GM21526 (cell line): ENCODE results near the gene MBNL1.
"Not testable (repeated sequence)": the region's sequence is repeated elsewhere in the genome, so short reads cannot be mapped to it uniquely, and the experiment has no call there.

Experiments
- ATAC-seq: cut with Tn5 transposase; IDR thresholded peaks from one replicate; pipeline ENCODE4 v1.9.1; 2021; ENCODE audit warnings: moderate library complexity; ENCODE audit not compliant: unreplicated experiment, low FRiP score

The MBNL1 gene

GRCh38 chr3:152315623-152316022, 46.9 kb downstream of the MBNL1 start:
- no peak for ATAC-seq

DNA sequence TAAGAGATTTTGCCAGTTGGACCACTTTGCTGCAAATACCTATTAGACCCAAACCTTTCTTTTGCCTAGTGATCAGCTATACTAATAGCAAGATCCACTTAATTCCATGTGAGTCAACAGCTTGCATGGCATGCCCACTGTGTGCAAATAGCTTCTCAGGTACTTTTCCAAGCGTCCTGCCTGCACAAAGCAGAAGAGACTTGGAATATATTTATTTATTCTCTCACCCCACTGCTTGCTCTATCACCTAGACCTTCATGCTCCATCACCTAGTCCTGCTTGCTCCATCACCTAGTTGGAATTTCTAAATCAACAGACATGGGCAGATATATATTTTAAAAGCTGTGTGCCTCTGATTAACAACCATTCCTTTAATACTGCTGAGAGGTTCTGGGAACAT, 47.6 kb downstream of the MBNL1 start:
- no peak for ATAC-seq

GRCh38 chr3:152317184-152317583, 48.5 kb downstream of the MBNL1 start:
- no peak for ATAC-seq

DNA sequence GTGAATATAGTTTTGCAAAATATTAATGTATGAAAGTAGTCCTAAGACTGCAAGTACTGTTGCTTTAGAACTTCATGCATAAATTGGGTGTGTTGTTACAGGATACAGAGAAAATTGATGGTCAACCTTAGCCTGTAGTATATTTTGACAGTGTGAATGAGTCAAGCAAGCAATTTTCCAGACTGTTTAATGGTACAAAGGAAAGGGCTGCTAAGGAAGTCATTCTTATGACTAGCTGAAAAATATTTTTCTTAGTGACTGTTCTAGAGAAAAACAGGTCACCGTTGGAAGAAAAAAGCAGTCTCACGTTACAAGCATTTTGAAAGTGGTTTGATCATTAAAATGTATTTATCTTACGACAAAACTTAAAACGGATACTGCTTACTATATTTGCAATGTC, 49.2 kb downstream of the MBNL1 start:
- no peak for ATAC-seq

DNA sequence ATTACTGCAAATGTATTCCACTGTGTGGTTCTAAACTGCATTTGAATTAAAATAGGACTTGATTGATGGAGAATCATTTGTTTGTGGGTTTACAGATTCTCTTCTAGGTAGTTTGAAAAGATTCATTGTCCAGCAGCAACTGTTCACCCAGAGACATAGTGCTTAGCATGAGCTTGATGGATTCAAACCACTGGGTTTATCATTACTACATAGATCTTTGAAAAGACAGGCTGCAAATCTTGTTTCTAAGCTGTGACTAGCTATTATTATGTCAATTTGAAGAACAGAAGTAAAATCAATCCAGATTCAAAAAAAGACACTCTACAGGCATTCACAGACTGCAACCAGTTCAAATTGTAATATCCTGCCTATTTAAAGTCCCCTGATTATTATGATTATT, 49.8 kb downstream of the MBNL1 start:
- no peak for ATAC-seq

DNA sequence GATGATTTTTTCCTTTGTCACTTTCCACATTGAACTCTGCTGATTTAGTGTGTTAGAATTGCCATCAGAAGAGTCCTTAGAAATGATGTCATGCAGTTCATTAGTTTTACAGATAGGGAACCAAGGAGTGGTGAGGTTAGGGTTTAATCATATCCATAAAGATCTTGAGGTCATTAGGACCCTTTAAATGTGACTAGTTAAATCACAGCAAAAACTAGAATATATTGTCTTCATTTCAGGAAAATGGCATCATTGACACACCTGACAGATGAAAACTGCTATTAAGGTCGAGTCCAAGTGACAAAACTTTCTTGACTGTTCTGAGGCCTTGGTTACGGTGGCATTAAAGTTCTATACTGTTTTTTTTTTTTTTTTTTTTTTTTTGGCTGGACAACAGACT, 50.5 kb downstream of the MBNL1 start:
- no peak for ATAC-seq

DNA sequence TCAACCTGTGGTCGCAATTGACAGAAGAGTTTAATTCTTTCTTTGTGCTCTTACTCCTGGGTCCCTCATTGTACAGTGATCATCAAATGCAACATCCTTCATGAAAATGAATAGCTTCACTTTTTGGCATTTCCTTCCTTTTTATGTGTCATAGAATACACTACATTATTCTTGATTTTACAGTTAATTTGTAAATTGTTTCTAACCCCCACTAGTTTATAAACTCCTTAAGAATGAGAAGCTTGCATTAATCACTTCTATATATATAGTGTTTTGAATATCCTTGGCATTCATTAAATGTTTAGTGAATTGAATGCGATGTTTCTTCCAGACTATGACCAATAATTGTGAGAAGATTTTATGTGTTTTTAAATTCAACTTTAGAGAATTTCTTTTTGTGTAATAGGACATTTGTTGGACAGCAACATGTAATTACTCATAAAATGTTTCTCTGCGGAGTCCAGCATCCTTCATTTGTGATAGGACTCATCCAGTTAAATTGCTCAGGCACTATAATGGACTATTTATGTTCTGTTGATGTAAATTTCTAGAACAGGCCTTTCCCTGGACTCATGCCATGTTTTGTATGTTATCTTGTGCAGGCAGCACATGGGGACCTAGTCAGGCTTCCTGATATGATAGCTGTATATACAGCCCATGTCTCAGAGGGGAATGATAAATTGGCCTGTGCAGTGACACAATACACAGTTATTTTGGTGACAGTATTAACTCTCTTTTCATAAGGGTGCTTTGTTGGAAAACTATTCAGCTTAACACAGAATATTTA, 51.3 kb downstream of the MBNL1 start:
- ATAC-seq = no peak

DNA sequence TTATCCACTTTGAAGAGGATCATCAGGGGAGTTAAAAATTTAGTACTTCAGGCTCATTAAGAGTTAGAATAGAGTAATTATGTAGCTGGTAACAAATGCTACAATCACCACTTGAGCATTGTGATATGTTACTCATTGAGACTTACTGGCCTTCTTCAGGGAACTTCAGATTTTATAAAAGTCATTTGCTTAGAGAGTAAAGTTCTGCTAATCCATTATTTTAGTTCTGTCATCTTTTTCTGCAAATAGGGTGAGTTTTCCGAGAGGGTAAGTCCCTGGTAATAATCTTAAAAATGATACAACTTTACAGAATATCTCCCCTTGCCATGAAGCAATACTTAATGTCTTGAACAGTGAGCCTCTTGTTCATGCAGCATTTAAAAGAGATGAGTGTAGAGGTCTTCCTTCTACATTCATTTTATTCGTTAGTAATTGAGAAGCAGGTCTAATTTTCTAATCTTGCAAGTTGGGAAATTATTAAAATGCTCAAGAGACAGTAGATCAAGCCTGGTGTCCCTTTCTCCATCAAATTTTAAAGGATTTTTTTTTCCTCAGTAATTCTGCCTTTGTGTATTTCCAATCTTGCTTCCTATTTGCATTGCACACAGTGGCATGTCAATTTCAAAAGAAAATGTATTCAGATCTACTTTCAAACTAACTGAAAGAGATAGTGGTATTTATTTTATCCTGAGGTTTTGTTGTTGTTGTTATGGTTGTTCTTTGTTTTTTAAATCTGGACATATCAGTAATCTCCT, 52.6 kb downstream of the MBNL1 start:
- ATAC-seq = no peak

GRCh38 chr3:152321955-152322377, 53.2 kb downstream of the MBNL1 start:
- no peak for ATAC-seq

DNA sequence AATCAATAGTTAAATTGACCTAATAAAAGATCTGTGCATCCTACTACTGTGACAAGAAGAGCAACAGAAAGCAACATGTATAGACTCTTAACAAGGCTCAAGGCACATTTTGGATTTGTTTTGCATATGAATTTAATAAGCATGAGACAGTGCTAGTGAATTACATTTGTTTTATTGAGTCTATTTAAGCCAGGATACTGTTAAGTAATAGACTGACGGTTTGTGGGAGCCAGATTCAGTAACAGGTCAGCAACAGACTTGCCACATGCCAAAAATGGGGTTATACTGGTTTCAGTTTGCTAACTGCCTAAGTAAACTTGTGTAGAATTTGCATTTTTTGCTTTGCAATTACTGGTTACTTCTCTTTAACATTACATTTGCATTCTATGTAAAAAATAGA, 54.0 kb downstream of the MBNL1 start:
- ATAC-seq = peak; percentile 43

DNA sequence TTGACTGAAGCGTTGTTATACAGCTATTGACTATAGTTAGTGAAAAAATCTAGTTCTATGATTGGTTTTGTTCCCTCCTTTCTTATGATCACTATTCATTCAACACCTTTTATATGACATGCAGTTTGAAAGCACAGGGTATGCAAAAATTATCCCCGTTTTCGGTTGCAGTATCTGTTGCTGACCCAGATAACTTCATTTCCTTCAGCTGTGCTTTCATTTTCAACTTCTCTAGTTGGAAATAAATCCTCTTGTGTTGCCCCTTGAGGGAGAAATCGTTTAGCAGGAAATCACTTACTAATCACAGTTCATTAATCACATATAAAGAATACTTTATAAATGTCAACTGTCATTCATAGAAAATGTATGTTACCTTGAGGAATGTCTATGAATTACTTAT, 55.1 kb downstream of the MBNL1 start:
- peak; percentile 72 for ATAC-seq

- ATAC-seq = no peak
Observed at GRCh38 chr3:152325136-152325535, 56.4 kb downstream of the MBNL1 start.

- no peak for ATAC-seq
Observed at GRCh38 chr3:152327203-152327602, 58.5 kb downstream of the MBNL1 start.

DNA sequence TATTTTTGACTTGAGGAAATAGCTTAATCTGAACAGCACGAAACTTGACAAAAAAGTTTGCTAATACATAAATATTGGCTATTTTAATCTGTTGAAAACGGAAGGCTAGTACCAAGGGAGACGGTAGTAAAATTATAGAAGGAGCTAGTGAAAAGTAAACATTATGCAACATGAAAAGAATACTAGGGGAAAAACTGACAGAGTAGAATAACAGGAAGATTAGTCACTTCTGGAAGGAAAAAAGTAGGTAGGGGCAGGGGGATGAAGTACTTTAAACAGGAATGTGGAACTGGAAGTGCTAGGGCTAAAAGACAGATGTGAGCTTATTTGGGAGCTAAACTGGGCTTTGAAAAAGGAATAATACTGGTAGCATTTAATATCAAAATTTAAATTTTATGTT, 60.1 kb downstream of the MBNL1 start:
- no peak for ATAC-seq

DNA sequence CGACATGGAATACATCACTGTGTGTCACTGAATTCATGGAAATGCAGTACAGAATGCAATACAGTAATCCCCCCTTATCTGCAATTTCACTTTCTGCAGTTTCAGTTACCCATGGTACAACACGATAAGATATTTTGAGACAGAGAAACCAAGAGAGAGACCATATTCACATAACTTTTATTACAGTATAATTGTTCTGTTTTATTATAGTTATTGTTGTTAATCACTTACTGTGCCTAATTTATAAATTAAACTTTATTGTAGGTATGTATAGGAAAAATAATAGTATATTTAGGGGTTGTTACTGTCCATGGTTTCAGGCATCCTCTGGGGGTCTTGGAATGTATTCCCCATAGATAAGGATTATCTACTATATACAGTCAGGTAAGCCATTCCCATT, 61.8 kb downstream of the MBNL1 start:
- no peak for ATAC-seq

GRCh38 chr3:152331018-152331541, 62.4 kb downstream of the MBNL1 start:
- no peak for ATAC-seq

DNA sequence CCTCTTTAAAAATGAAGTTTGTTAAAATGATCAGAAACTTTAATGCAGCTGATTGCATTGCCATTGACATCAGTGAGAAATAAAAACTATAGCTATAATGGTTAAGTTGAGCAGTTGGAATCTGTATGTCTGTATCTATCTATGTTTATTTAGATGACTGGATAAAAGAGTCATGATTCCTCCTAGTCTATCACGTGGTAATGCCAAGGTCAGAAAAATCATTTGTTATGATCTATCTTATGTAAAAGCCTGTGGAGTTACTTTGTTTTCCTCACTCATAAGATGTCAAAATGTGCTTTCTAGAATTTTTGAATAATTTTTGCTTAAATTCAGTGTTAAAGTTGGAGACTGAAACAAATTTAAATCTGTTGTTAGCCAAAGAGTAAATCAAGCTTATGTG, 63.3 kb downstream of the MBNL1 start:
- ATAC-seq = no peak

- ATAC-seq = no peak
Observed at GRCh38 chr3:152333928-152334327, 65.2 kb downstream of the MBNL1 start.

GRCh38 chr3:152334761-152335160, 66.0 kb downstream of the MBNL1 start:
- ATAC-seq = no peak

GRCh38 chr3:152335273-152335672, 66.5 kb downstream of the MBNL1 start:
- ATAC-seq = no peak

- ATAC-seq = not testable (repeated sequence)
Observed at GRCh38 chr3:152337337-152337736, 68.6 kb downstream of the MBNL1 start.
